Esophagus muscularis mucosa (tissue), 4 donors: ENCODE data around the gene KDM5A. TPM values are rescaled to one million over a fixed set of nuclear protein-coding genes. Genes with fewer than 3 reads are reported as not detected.

ENCODE experiments used
- DNase-seq: peaks from one replicate; pipeline ENCODE4 v3.0.0-alpha.2; 2017; ENCODE audit errors: extremely low spot score
- H3K27ac ChIP-seq, 4 donors: fragments of 200-600 bp; sonication (generic); replicated peaks in 1 of 4; 1 replicate in 3 of 4; 2 replicates in 1 of 4; pipeline ENCODE4 v1.5.1; 2016 to 2019; ENCODE audit warnings: mild to moderate bottlenecking in 1 of 4
- H3K27me3 ChIP-seq, 4 donors: fragments of 200-600 bp; sonication (generic); one replicate each; pipeline versions ENCODE4 v1.5.1 to v1.6.0; 2016 to 2019
- H3K36me3 ChIP-seq, 4 donors: fragments of 200-600 bp; sonication (generic); one replicate each; pipeline ENCODE4 v1.5.1; 2016 to 2019
- H3K4me1 ChIP-seq, 4 donors: fragments of 200-600 bp; sonication (generic); one replicate each; pipeline ENCODE4 v1.5.1; 2016 to 2019
- H3K4me3 ChIP-seq, 4 donors: fragments of 200-600 bp; sonication (generic); 1 replicate in 2 of 4; 2 replicates in 2 of 4; pipeline ENCODE4 v1.5.1; 2016 to 2019; ENCODE audit warnings: mild to moderate bottlenecking in 4 of 4, moderate library complexity in 1 of 4
- H3K9me3 ChIP-seq, 4 donors: fragments of 200-600 bp; sonication (generic); 1 replicate in 3 of 4; 2 replicates in 1 of 4; pipeline ENCODE4 v1.5.1; 2016 to 2019
- CTCF ChIP-seq, 3 experiments: fragments of 200-600 bp in 2 of 3; fragments of 450-650 bp in 1 of 3; sonication (generic) in 2 of 3; IDR thresholded peaks; one replicate each; pipeline ENCODE4 v1.5.1; 2017 to 2019; ENCODE audit warnings: antibody characterized with exemption in 3 of 3, mild to moderate bottlenecking in 2 of 3, moderate library complexity in 1 of 3
- EP300 ChIP-seq: sonication (generic); formaldehyde crosslinking; IDR thresholded peaks from one replicate; pipeline ENCODE4 v1.6.1; 2017; ENCODE audit warnings: antibody characterized with exemption
- POLR2A ChIP-seq: fragments of 450-650 bp; IDR thresholded peaks from one replicate; pipeline ENCODE4 v1.6.1; 2017; ENCODE audit warnings: antibody characterized with exemption, moderate library complexity, mild to moderate bottlenecking, low read depth
- POLR2AphosphoS5 ChIP-seq, 2 donors: sonication (generic); formaldehyde crosslinking; IDR thresholded peaks; one replicate each; pipeline ENCODE4 v1.6.1; 2017; ENCODE audit warnings: antibody characterized with exemption in 2 of 2
- WGBS: methylation state at CpG from one replicate; pipeline ENCODE4 v1.1.5; 2018; 5-methylcytosine and 5-hydroxymethylcytosine counted together
- intact Hi-C: fragments of 100-400 bp; cut with DNase I; formaldehyde crosslinking; loops from one replicate; pipeline ENCODE4 v1.15.1; 2023
- total RNA-seq, 4 donors: library from RNA; depleted of rRNA; stranded (reverse); fragments of >200 nt; gene quantifications; one replicate each; pipeline versions ENCODE4 v1.1.0 to v1.2.1, GENCODE V29; 2016

Gene KDM5A
- total RNA-seq, 4 donors from 2014 or later: 33.6 to 46.1 (median 39.1) TPM

- peaks cover 0 to 14% (median 0%) of the 10 kb centered on the region in 4 donors for H3K27me3 ChIP-seq
- no peak overlapping the region for H3K4me3 ChIP-seq
- peaks cover 0 to 11% (median 6%) of the 10 kb centered on the region in 4 donors for H3K9me3 ChIP-seq
- no peaks in the 10 kb centered on the region for H3K36me3 ChIP-seq
- no peak overlapping the region for H3K27ac ChIP-seq
- TF ChIP-seq EP300: no peak
- intact Hi-C loops: no loop called here
- peak; percentile 53 for DNase-seq
- H3K4me1 ChIP-seq: no peaks in the 10 kb centered on the region
- WGBS: 88% methylated on average over 15 of the region's 15 CpGs
Observed at GRCh38 chr12:242496-242895, 146.6 kb downstream of the KDM5A start.

GRCh38 chr12:241266-241665, 147.9 kb downstream of the KDM5A start:
- intact Hi-C loops: no loop called here
- DNase-seq: no peak
- no peaks in the 10 kb centered on the region for H3K36me3 ChIP-seq
- TF ChIP-seq POLR2AphosphoS5 (IDR thresholded peaks at IDR 0.05) (no peak), EP300 (no peak), CTCF (IDR thresholded peaks at IDR 0.05) (no peak), POLR2A (no peak)
- H3K27me3 ChIP-seq: peaks cover 0 to 16% (median 0%) of the 10 kb centered on the region in 4 donors
- WGBS: 92% methylated on average over 9 of the region's 9 CpGs
- H3K4me3 ChIP-seq: no peak overlapping the region
- peaks cover 0 to 8% (median 2%) of the 10 kb centered on the region in 4 donors for H3K9me3 ChIP-seq
- no peaks in the 10 kb centered on the region for H3K4me1 ChIP-seq
- H3K27ac ChIP-seq: no peak overlapping the region

GRCh38 chr12:240566-240965, 148.6 kb downstream of the KDM5A start:
- Histone ChIP-seq H3K36me3 (no peaks in the 10 kb centered on the region), H3K4me1 (no peaks in the 10 kb centered on the region), H3K4me3 (no peak overlapping the region), H3K9me3 (peaks cover 0 to 13% (median 5%) of the 10 kb centered on the region in 4 donors), H3K27me3 (peaks cover 0 to 16% (median 0%) of the 10 kb centered on the region in 4 donors), H3K27ac (no peak overlapping the region)
- 93% methylated on average over 9 of the region's 9 CpGs for WGBS
- TF ChIP-seq EP300 (no peak), CTCF (IDR thresholded peaks at IDR 0.05) (no peak), POLR2A (no peak), POLR2AphosphoS5 (IDR thresholded peaks at IDR 0.05) (no peak)
- intact Hi-C loops: no loop called here
- peak; percentile 47 for DNase-seq

GRCh38 chr12:238736-239398, 150.3 kb downstream of the KDM5A start:
- peaks cover 0 to 16% (median 0%) of the 10 kb centered on the region in 4 donors for H3K27me3 ChIP-seq
- 81% methylated on average over 19 of the region's 19 CpGs for WGBS
- peak; percentile 66 for DNase-seq
- intact Hi-C loops: no loop called here
- H3K36me3 ChIP-seq: peaks cover 0 to 4% (median 0%) of the 10 kb centered on the region in 4 donors
- H3K4me1 ChIP-seq: no peaks in the 10 kb centered on the region
- H3K27ac ChIP-seq: no peak overlapping the region
- no peak overlapping the region for H3K4me3 ChIP-seq
- TF ChIP-seq POLR2AphosphoS5 (IDR thresholded peaks at IDR 0.05) (no peak), POLR2A (no peak), CTCF (IDR thresholded peaks at IDR 0.05) (no peak), EP300 (no peak)
- peaks cover 0 to 17% (median 10%) of the 10 kb centered on the region in 4 donors for H3K9me3 ChIP-seq

GRCh38 chr12:238116-238515, 151.0 kb downstream of the KDM5A start:
- H3K4me1 ChIP-seq: no peaks in the 10 kb centered on the region
- peak; percentile 53 for DNase-seq
- peaks cover 0 to 17% (median 10%) of the 10 kb centered on the region in 4 donors for H3K9me3 ChIP-seq
- peaks cover 0 to 23% (median 0%) of the 10 kb centered on the region in 4 donors for H3K27me3 ChIP-seq
- peaks cover 0 to 4% (median 0%) of the 10 kb centered on the region in 4 donors for H3K36me3 ChIP-seq
- no peak overlapping the region for H3K27ac ChIP-seq
- intact Hi-C loops: no loop called here
- WGBS: 85% methylated on average over 9 of the region's 9 CpGs
- no peak overlapping the region for H3K4me3 ChIP-seq
- TF ChIP-seq CTCF (IDR thresholded peaks at IDR 0.05) (no peak), POLR2AphosphoS5 (IDR thresholded peaks at IDR 0.05) (no peak), POLR2A (no peak), EP300 (no peak)
